Fibroblast of peridontal ligament (primary cell): Measurements from ENCODE around the gene HOXA13.

ENCODE experiments used
- DNase-seq: peaks from one replicate; pipeline ENCODE4 v3.0.0-alpha.2; 2010; ENCODE audit errors: extremely low read depth

Gene HOXA13

DNA sequence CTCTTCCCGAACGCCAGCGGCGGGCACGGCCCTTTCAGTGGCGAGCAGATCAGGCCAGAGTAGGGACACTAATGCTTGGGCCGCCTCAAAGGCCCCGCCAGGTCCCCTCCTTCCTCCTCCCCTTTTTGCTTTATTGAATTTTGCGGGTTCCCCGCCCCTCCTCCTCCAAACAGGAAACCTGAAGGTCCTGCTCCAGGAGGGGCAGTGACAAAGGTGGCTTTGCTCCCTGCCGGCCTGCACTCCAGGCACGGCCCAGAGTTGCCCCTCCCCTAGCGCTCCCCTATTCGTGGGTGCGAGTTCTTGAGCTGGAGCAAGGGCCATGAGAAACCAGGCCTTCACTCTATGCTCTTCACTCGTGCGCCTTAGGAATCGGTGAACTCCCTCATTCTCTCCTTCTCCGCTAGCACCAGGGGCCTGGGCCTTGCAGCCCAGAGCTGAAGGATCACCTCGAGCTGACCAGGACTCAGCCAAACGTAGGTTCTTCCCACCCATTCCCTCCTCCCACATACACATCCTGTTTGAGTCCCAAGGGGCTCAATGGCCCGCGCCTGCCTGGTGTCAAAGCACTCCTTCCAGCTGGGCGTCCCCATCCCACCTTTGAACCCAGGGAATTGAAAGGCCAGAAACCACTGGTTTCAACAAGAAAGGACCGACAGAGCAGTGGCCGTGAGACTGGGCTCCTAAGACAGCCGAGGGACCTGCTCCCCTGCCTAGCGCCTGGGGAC, 51.7 kb downstream of the HOXA13 start:
- DNase-seq, result no peak

DNA sequence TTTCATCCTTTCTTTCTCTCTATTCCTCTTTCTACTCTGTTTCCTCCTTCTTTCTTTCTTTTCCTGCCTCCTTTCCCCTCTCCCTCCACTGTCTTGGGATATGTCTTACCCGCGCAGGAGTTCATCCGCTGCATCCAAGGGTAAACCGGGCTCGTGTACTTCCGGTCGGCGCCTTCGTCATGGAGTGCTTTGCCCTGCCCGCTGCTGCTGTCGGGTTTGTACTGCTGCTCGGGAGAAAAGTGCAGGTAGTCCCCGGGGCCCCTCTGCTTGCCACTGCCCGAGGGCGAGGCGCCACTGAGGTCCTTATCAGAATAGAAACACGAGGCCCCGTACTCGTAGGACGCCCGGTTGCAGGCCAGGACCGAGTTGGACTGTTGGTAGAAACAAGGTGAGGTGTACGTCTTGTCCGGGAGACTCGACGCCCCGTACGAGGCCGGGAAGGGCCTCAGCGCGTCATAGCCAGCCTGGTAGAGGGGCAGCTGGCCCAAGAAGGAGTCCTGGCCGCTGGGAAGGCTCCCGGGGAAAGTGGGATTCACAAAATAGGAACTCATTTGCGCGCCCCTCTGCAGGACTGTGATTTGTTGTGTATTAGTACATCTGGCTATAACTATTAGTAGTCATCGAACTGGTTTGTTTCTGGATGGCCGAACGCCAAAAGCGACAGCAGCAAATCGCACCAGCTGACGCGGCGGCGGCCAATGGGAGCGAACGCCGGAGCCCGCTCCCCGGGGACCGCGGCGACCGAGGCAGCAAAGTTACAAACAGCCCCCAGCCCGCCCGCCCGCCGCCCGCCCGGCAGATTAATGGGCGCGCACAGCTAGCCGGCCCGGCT, 52.5 kb downstream of the HOXA13 start, which contains the start of gene HOXA6:
HOXA6 (minus strand) TSS at position 576 of the 832 bp plus-strand sequence; CDS start at position 551, 25 bp downstream.
- no peak for DNase-seq

DNA sequence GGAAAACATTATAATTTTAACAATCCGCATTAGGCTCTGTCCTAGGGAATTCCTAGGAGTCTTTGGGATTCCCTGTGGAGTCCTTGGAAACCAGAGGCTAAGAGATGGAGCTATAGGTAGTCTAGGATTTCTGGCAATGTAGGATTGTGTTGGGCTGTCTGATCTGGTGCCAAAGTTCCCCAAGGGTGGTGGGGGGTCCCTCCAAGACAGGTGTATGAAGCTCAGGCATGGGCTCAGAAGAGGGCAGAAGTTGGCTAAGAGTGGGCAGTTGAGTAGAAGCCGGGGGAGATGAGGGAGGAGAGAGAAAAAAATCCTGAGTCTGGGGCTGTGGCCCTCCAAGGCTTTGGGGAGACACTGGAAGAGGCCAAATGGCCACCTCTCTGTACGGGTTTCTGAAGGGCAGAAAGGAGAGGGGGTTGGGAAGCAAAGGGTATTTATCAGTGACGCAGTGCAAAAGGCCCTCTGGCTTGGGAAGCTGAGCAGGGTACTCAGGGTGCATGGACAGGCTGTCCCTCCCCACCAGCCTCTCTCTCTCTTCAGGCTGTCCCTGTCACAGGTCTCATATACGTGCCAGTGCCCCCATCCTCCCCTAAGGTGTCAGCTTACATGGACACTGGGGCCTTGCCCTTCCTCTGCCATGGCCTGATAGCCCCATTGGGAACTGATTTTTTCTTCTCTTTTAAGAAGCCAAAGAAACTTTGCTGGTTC, 53.2 kb downstream of the HOXA13 start:
- DNase-seq, result no peak

- DNase-seq, result no peak
Measured at GRCh38 chr7:27145914-27146412, 53.9 kb downstream of the HOXA13 start.

DNA sequence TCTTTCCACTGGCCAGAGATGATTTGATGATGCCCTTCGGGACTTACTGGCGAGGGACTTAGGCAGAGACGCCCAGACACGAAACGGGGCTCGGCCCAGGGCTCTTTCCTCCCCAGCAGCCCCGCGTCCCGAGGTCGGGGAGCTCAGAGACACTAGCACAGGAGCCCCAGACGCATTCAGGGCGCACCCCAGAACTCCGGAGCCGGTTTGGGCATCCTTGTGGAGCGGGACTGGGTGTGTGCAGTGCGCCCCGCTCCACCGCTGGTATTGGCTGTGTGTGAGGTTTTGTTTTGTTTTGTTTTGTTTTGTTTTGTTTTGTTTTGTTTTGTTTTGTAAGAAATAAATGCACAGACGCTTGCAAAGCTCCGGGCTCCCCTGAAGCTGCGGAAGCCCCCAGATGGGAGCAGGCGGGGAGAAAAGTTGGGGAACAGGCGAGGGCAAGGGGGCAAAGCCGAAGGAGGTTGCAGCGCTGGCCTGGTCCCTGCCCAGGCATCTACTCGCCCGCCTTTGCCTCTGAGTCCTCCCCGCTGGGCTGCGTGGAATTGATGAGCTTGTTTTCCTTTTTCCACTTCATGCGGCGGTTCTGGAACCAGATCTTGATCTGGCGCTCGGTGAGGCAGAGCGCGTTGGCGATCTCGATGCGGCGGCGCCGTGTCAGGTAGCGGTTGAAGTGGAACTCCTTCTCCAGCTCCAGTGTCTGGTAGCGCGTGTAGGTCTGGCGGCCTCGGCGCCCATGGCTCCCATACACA, 54.6 kb downstream of the HOXA13 start:
- DNase-seq, result no peak

DNA sequence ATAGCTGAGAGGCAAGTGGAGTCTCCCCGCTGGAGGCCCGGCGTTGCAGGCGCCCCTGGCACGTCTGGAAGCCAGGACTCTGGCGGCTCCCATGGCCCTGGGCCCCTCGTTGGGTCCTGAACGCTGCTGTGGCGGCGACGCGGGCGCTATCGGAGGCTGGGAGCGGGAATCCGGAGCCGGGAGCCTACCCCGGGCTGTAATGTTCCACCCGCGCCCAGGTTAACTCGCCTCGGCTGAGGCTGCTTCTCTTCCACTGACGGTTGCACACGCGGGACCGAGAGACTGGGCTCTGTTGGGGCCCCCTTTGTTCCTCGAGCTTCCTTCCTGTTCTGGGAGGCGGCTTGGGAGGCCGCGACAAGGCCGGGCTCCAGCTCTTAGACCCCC, 55.1 kb downstream of the HOXA13 start:
- no peak for DNase-seq
